Thoracic aorta (tissue), 2 donors: ENCODE results near the gene ZNF423. TPM values are rescaled to one million over a fixed set of nuclear protein-coding genes. Genes with fewer than 3 reads are reported as not detected.

Experiments used
- ATAC-seq: fragments of 150-250 bp; one replicate; pipeline ENCODE4 v1.8.0; 2017; ENCODE audit warnings: low read depth; ENCODE audit not compliant: insufficient number of reproducible peaks, low FRiP score
- DNase-seq: peaks from one replicate; pipeline ENCODE4 v3.0.0-alpha.2; 2020; ENCODE audit warnings: low spot score
- H3K27ac ChIP-seq, 2 donors: fragments of 200-600 bp; sonication (generic); 1 replicate in 1 of 2; 2 replicates in 1 of 2; pipeline ENCODE4 v1.5.1; 2016; ENCODE audit warnings: mild to moderate bottlenecking in 2 of 2, moderate library complexity in 2 of 2
- H3K27me3 ChIP-seq: fragments of 200-600 bp; sonication (generic); replicated peaks from 2 replicates; pipeline ENCODE4 v1.6.0; 2016; ENCODE audit warnings: mild to moderate bottlenecking; ENCODE audit not compliant: insufficient read depth
- H3K36me3 ChIP-seq: fragments of 200-600 bp; sonication (generic); one replicate; pipeline ENCODE4 v1.5.1; 2016
- H3K4me1 ChIP-seq, 2 donors: fragments of 200-600 bp; sonication (generic); 1 replicate in 1 of 2; 2 replicates in 1 of 2; pipeline versions ENCODE4 v1.5.1 to v1.6.0; 2016; ENCODE audit warnings: low read depth in 2 of 2, mild to moderate bottlenecking in 1 of 2; ENCODE audit not compliant: control insufficient read depth in 1 of 2
- H3K4me3 ChIP-seq: fragments of 200-600 bp; sonication (generic); 2 replicates; pipeline ENCODE4 v1.5.1; 2016; ENCODE audit warnings: mild to moderate bottlenecking
- H3K9me3 ChIP-seq: fragments of 200-600 bp; sonication (generic); 2 replicates; pipeline ENCODE4 v1.5.1; 2016
- total RNA-seq, 2 donors: library from RNA; depleted of rRNA; stranded (reverse); fragments of >200 nt; gene quantifications; one replicate each; pipeline versions ENCODE4 v1.1.0 to v1.2.3, GENCODE V29; 2016
- TF ChIP-seq, protein P1 (sequence below): fragments of 200-600 bp; sonication (generic); IDR thresholded peaks from one replicate; pipeline ENCODE4 v1.5.1; 2019; ENCODE audit warnings: antibody characterized with exemption

ZNF423 gene
- total RNA-seq, 2 donors from 2014 or later: 16.2 to 22.9 TPM

DNA sequence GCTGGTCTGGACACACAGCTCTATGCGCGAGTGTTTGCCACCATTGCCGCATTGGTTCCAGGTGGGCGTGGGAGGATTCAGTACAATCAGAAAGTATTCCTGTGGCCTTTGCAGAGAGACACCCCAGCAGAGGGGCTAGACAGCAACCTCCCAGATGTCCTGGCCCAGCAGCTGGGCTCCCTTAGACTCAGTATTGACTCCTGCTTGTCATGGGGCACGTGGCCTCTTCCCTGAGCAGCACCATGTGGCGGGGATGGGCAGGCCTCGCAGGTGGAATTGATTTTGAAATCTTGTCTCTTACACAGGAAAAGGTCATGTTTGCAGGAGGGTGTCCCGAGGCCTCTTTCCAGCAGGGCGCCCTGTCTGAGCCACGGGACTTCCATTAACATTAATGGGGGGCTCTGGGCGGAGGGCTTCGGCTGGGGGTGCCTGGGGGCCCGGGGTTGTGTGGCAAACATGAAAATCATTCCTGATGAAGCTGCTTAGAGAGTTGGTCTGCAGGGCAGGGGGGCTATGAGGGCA lies 385.9 kb downstream of the ZNF423 start:
- Histone ChIP-seq H3K4me1 (no peaks in the 10 kb centered on the region), H3K4me3 (no peak overlapping the region), H3K9me3 (no peaks in the 10 kb centered on the region), H3K27me3 (no peaks in the 10 kb centered on the region), H3K27ac (no peak overlapping the region), H3K36me3 (no peaks in the 10 kb centered on the region)
- DNase-seq: no peak
- no peak for ATAC-seq
- TF ChIP-seq, protein P1, sequence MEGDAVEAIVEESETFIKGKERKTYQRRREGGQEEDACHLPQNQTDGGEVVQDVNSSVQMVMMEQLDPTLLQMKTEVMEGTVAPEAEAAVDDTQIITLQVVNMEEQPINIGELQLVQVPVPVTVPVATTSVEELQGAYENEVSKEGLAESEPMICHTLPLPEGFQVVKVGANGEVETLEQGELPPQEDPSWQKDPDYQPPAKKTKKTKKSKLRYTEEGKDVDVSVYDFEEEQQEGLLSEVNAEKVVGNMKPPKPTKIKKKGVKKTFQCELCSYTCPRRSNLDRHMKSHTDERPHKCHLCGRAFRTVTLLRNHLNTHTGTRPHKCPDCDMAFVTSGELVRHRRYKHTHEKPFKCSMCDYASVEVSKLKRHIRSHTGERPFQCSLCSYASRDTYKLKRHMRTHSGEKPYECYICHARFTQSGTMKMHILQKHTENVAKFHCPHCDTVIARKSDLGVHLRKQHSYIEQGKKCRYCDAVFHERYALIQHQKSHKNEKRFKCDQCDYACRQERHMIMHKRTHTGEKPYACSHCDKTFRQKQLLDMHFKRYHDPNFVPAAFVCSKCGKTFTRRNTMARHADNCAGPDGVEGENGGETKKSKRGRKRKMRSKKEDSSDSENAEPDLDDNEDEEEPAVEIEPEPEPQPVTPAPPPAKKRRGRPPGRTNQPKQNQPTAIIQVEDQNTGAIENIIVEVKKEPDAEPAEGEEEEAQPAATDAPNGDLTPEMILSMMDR: no peak

DNA sequence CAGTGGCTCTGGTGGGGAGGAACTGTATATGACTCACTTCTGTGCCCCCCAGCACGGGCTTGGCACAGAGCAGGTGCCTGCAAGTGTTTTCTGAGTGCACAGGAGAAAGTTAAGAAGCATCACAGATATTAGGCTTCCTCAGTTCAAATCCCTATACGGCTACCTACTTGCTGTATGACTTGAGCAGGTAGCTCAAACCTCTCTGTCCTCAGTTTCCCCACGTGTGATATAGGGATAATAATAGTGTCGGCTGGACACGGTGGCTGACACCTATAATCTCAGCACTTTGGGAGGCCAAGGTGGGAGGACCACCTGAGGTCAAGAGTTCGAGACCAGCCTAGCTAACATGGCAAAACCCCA lies 386.6 kb downstream of the ZNF423 start:
- TF ChIP-seq, protein P1: no peak
- Histone ChIP-seq H3K4me1 (no peaks in the 10 kb centered on the region), H3K9me3 (no peaks in the 10 kb centered on the region), H3K36me3 (no peaks in the 10 kb centered on the region), H3K27ac (no peak overlapping the region), H3K27me3 (no peaks in the 10 kb centered on the region), H3K4me3 (no peak overlapping the region)
- no peak for ATAC-seq
- DNase-seq: no peak

DNA sequence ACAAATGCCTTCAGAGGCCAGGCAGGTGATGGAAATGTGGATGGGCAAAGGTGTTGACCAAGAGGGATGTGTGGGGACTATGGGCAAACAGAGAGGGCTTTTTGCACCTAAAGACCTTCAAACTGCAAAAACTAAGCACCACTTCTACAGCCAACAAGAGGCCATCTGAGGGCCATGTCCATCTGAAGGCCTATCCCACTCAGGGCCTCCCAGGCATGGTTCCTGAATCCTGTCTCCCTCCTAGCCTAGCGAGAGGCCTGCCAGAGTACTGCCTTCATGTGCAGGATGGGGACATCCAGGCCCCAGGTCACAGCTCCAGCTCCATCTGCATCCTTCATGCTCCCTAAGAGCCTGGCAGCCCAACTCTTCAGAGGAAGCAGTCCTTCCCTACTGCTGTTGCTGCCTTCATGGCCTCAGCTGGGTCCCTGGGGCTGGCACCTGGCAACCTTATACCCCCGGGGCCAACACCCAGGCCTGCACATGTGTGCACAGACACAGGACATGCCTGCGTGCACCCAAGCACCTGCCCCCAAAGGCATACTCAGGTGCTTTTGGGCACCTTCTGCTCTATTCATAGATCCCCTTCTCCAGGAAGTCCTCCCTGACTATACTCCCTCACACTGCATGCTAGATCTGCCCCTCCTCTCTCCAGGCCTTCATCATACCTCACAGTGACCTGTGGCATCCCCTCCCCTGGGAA lies 387.2 kb downstream of the ZNF423 start:
- DNase-seq (no peak), ATAC-seq (no peak)
- H3K27ac ChIP-seq: no peak overlapping the region
- H3K27me3 ChIP-seq: no peaks in the 10 kb centered on the region
- H3K4me3 ChIP-seq: no peak overlapping the region
- H3K36me3 ChIP-seq: no peaks in the 10 kb centered on the region
- H3K4me1 ChIP-seq: no peaks in the 10 kb centered on the region
- H3K9me3 ChIP-seq: no peaks in the 10 kb centered on the region
- TF ChIP-seq, protein P1: no peak

DNA sequence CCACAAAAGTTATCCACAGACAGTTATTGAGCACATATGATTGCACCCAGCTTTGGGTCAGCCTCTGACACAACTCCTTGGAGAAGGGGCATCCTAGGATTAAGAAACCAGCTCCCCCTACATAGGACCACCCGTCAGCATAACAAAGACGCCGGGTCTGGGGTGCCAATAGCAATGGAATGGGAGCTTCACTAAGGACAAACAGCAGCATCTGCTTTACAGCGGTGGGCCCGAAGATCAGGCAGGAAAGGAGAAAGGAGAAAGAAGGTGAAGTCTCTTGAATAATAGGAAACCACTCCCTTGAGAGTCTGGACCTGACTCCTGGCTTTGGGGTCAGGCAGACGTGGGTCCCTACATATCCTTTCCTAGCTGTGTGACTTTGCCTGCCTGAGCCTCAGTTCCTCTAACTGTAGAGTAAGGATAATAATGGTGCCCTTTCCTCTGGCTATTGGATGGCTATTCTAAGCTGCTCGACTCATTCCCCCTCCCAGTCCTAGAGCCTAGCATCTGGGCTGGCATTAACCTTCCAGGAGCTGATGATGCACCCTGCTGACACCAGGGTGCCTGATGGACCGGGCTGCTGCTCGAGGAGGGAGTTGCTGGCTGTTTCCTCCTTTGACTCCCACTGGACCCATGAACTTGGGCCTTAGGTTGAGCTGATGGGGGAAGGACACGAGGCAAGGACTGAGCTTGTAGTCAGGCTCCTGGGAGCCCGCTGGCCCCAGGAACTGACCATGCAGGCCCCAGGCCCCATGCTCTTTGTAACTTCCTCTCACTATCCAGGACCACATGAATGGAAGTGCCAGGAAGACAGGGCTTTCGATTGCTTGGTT lies 388.2 kb downstream of the ZNF423 start:
- TF ChIP-seq, protein P1: no peak
- H3K4me1 ChIP-seq: no peaks in the 10 kb centered on the region
- no peak overlapping the region for H3K27ac ChIP-seq
- H3K27me3 ChIP-seq: no peaks in the 10 kb centered on the region
- no peak overlapping the region for H3K4me3 ChIP-seq
- no peak for DNase-seq
- no peaks in the 10 kb centered on the region for H3K36me3 ChIP-seq
- no peak for ATAC-seq
- H3K9me3 ChIP-seq: no peaks in the 10 kb centered on the region

DNA sequence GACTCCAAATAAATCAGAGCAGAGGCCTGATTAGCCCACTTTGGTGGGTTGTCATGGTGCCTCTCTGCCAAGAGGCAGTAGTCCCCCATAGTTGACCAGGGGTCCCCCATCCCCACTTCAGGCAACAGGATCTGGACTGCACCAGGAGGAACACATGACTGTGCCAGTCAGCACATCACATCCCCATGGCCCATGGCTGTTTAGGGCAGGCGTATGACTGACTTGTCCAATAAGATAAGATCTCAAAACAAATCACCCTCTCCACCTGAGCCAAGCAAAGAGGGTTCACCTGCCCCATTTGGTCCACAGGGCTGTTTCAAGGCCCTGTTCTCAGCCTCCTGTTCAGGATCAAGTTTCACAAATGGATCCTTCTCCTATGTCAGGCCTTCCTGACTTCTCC lies 389.0 kb downstream of the ZNF423 start:
- no peak overlapping the region for H3K4me3 ChIP-seq
- no peaks in the 10 kb centered on the region for H3K27me3 ChIP-seq
- no peaks in the 10 kb centered on the region for H3K36me3 ChIP-seq
- ATAC-seq (no peak), DNase-seq (no peak)
- TF ChIP-seq, protein P1: no peak
- H3K4me1 ChIP-seq: no peaks in the 10 kb centered on the region
- no peak overlapping the region for H3K27ac ChIP-seq
- no peaks in the 10 kb centered on the region for H3K9me3 ChIP-seq
